Endothelial cell of umbilical vein (primary cell): ENCODE data around the gene CDH22. TPM values are rescaled to one million over a fixed set of nuclear protein-coding genes. Genes with fewer than 3 reads are reported as not detected.

ENCODE experiments used
- BruUV-seq: library from RNA; stranded (reverse); fragments of 400-500 nt; replicated peaks from 2 replicates; lab custom pipeline; 2021; lab: Mats Ljungman, UMichigan
- CTCF ChIA-PET: fragments of 300-600, 350-600 bp; sonication (Branson Sonifier 250); formaldehyde crosslinking; loops from one replicate; lab custom pipeline; 2021; ENCODE audit warnings: antibody characterized with exemption, inconsistent platforms; lab: Charles Lee
- POLR2A ChIA-PET: fragments of 300-600, 350-600 bp; sonication (Branson Sonifier 250); formaldehyde crosslinking; loops from one replicate; lab custom pipeline; 2021; ENCODE audit warnings: antibody characterized with exemption, inconsistent platforms; lab: Charles Lee
- DNase-seq: peaks from one replicate; pipeline ENCODE4 v3.0.0-alpha.2; 2011; ENCODE audit warnings: low read depth, low spot score
- FAIRE-seq: peaks from 2 replicates; lab custom pipeline; 2011; peaks lifted over from hg19 to GRCh38; lab: Jason Lieb, UNC
- H2AFZ ChIP-seq: 2 replicates; pipeline ENCODE4 v1.6.0; 2012; ENCODE audit warnings: low read depth, low read length, control low read depth, inconsistent platforms
- H3K27ac ChIP-seq: 2 replicates; pipeline ENCODE4 v1.5.1; 2011; ENCODE audit warnings: low read depth, mild to moderate bottlenecking, control low read depth, low read length, moderate library complexity; ENCODE audit not compliant: insufficient read depth
- H3K27me3 ChIP-seq, 2 experiments: 2 replicates each; pipeline versions ENCODE4 v1.6.0 to v1.6.1; 2011; ENCODE audit warnings: low read length in 2 of 2, mixed read lengths in 1 of 2; ENCODE audit not compliant: control insufficient read depth in 2 of 2, insufficient read depth in 2 of 2
- H3K36me3 ChIP-seq, 2 experiments: 2 replicates in 1 of 2; 3 replicates in 1 of 2; pipeline ENCODE4 v1.5.1; 2011; ENCODE audit warnings: low read length in 2 of 2, mild to moderate bottlenecking in 1 of 2, moderate library complexity in 1 of 2; ENCODE audit not compliant: control insufficient read depth in 2 of 2, insufficient read depth in 2 of 2; ENCODE audit errors: extremely low read depth in 1 of 2
- H3K4me1 ChIP-seq: 3 replicates; pipeline ENCODE4 v1.5.1; 2011; ENCODE audit warnings: mild to moderate bottlenecking, low read length; ENCODE audit not compliant: control insufficient read depth, insufficient read depth; ENCODE audit errors: extremely low read depth
- H3K4me2 ChIP-seq: 2 replicates; pipeline ENCODE4 v1.6.1; 2011; ENCODE audit warnings: low read length, control low read depth, mixed read lengths; ENCODE audit not compliant: insufficient read depth
- H3K4me3 ChIP-seq, 3 experiments: fragments of 200-600 bp in 1 of 3; sonication (generic), shearing (Covaris generic) in 1 of 3; replicated peaks in 1 of 3; 2 replicates each; pipeline ENCODE4 v1.5.1; 2011 to 2016; ENCODE audit warnings: control low read depth in 3 of 3, low read length in 3 of 3, mild to moderate bottlenecking in 2 of 3, inconsistent platforms in 1 of 3, low read depth in 1 of 3, moderate library complexity in 1 of 3; ENCODE audit not compliant: insufficient read depth in 1 of 3
- H3K79me2 ChIP-seq: 2 replicates; pipeline ENCODE4 v1.6.0; 2012; ENCODE audit warnings: low read length, inconsistent platforms; ENCODE audit not compliant: control insufficient read depth, insufficient read depth
- H3K9ac ChIP-seq: replicated peaks from 2 replicates; pipeline ENCODE3; 2011; ENCODE audit warnings: low read length, control low read depth; ENCODE audit not compliant: insufficient read depth; ENCODE audit errors: extremely low read depth
- H3K9me1 ChIP-seq: replicated peaks from 3 replicates; pipeline ENCODE4 v1.6.0; 2011; ENCODE audit warnings: mild to moderate bottlenecking, low read length; ENCODE audit not compliant: control insufficient read depth, insufficient read depth; ENCODE audit errors: extremely low read depth
- H3K9me3 ChIP-seq: replicated peaks from 2 replicates; pipeline ENCODE4 v1.5.1; 2012; ENCODE audit warnings: low read length, inconsistent platforms; ENCODE audit not compliant: control insufficient read depth, insufficient read depth
- H4K20me1 ChIP-seq: replicated peaks from 2 replicates; pipeline ENCODE3; 2011; ENCODE audit warnings: mild to moderate bottlenecking, low read length; ENCODE audit not compliant: control insufficient read depth, insufficient read depth; ENCODE audit errors: extremely low read depth
- EZH2 ChIP-seq: IDR thresholded peaks from 2 replicates; pipeline ENCODE4 v1.6.1; 2012; ENCODE audit warnings: borderline replicate concordance, low read depth, mild to moderate bottlenecking, moderate library complexity, low read length, inconsistent platforms; ENCODE audit not compliant: severe bottlenecking
- FOS ChIP-seq: IDR thresholded peaks from 2 replicates; pipeline ENCODE4 v1.6.1; 2011; ENCODE audit warnings: mild to moderate bottlenecking, low read length, moderate library complexity, borderline replicate concordance; ENCODE audit not compliant: insufficient read depth
- GATA2 ChIP-seq: IDR thresholded peaks from 2 replicates; pipeline ENCODE4 v1.7.0; 2011; ENCODE audit warnings: low read depth, mild to moderate bottlenecking, moderate library complexity, mixed read lengths, low read length; ENCODE audit not compliant: insufficient read length, insufficient read depth
- MYC ChIP-seq: IDR thresholded peaks from one replicate; pipeline ENCODE4 v1.6.1; 2011; ENCODE audit warnings: mild to moderate bottlenecking, low read depth, low read length
- POLR2A ChIP-seq: IDR thresholded peaks from 2 replicates; pipeline ENCODE4 v1.6.1; 2012; ENCODE audit warnings: low read depth, mild to moderate bottlenecking, control low read depth, low read length
- POLR2AphosphoS5 ChIP-seq: IDR thresholded peaks from 2 replicates; pipeline ENCODE4 v1.6.1; 2012; ENCODE audit warnings: low read depth, mild to moderate bottlenecking, control low read depth, low read length, moderate library complexity; ENCODE audit not compliant: insufficient read depth
- dilution Hi-C: fragments of 300-500 bp; cut with MboI; formaldehyde crosslinking; loops from one replicate; pipeline ENCODE4 v1.15.0; 2019; ENCODE audit warnings: low sequenced_read_pairs; ENCODE audit not compliant: extremely low pct_ligation_motif_present
- intact Hi-C: fragments of 100-400 bp; cut with micrococcal nuclease; formaldehyde crosslinking; loops from one replicate; pipeline ENCODE4 v1.10.0; 2022
- polyA plus RNA-seq, 4 experiments: library from polyadenylated mRNA; depleted of rRNA in 3 of 4; stranded (reverse) in 3 of 4; unstranded in 1 of 4; fragments of >200 nt; gene quantifications; 2 replicates each; pipeline versions ENCODE4 v1.2.1 to v1.2.3, GENCODE V29; 2011 to 2012; ENCODE audit warnings: missing spikeins in 1 of 4
- total RNA-seq: library from RNA; stranded (reverse); gene quantifications from 2 replicates; pipeline ENCODE4 v1.2.3, GENCODE V29; 2021
- TF ChIP-seq, protein P1 (sequence below), 2 donors: IDR thresholded peaks; 1 replicate in 1 of 2; 2 replicates in 1 of 2; pipeline ENCODE4 v1.5.1; 2011; ENCODE audit warnings: low read length in 2 of 2, mild to moderate bottlenecking in 2 of 2, moderate library complexity in 2 of 2, control low read depth in 1 of 2, inconsistent platforms in 1 of 2, low read depth in 1 of 2; ENCODE audit not compliant: insufficient read depth in 1 of 2; ENCODE audit errors: extremely low read depth in 1 of 2
- TF ChIP-seq, protein P2 (sequence below): IDR thresholded peaks from 2 replicates; pipeline ENCODE4 v1.6.1; 2011; ENCODE audit not compliant: insufficient read depth, insufficient read length

Gene CDH22
- total and polyA plus RNA-seq, 2 donors (not counting 3 experiments of a cell fraction or from before 2014, with no cell fraction given): not detected

DNA sequence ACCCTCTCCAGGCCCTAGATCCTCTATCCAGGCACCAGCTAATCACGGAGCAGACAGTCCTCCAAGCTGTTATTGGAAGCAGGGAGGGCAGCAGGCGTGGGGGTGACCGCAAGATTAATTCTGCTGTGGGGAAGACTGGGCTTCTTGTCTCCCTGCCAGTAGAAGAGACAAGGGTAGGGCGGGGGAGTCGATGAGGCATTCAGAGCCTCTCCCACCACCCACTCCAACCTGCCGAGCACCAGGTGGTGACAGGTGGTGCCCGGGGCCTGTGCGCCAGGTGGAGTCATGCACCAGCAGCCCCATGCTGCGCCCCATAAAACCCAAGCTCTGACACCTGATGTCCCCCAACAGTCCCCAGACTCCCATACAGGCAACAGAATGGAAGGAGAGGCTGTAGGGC lies 89.6 kb downstream of the CDH22 start:
- H3K9me3 ChIP-seq: no peaks in the 10 kb centered on the region
- no peaks in the 10 kb centered on the region for H3K9me1 ChIP-seq
- DNase-seq (no peak), FAIRE-seq (no peak)
- no peaks in the 10 kb centered on the region for H3K79me2 ChIP-seq
- H2AFZ ChIP-seq: no peak overlapping the region
- H4K20me1 ChIP-seq: no peaks in the 10 kb centered on the region
- H3K27ac ChIP-seq: no peak overlapping the region
- dilution Hi-C loops (no loop called here), intact Hi-C loops (no loop called here)
- H3K4me2 ChIP-seq: no peak overlapping the region
- H3K4me3 ChIP-seq: no peak overlapping the region
- TF ChIP-seq, protein P1, sequence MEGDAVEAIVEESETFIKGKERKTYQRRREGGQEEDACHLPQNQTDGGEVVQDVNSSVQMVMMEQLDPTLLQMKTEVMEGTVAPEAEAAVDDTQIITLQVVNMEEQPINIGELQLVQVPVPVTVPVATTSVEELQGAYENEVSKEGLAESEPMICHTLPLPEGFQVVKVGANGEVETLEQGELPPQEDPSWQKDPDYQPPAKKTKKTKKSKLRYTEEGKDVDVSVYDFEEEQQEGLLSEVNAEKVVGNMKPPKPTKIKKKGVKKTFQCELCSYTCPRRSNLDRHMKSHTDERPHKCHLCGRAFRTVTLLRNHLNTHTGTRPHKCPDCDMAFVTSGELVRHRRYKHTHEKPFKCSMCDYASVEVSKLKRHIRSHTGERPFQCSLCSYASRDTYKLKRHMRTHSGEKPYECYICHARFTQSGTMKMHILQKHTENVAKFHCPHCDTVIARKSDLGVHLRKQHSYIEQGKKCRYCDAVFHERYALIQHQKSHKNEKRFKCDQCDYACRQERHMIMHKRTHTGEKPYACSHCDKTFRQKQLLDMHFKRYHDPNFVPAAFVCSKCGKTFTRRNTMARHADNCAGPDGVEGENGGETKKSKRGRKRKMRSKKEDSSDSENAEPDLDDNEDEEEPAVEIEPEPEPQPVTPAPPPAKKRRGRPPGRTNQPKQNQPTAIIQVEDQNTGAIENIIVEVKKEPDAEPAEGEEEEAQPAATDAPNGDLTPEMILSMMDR (IDR thresholded peaks at IDR 0.05; ENCODE audit: extremely low read depth in 1 of 2, insufficient read depth in 1 of 2, low read depth in 1 of 2, low read length in 2 of 2): no peak
- no peak for TF ChIP-seq MYC
- TF ChIP-seq EZH2: no peak
- no peak for TF ChIP-seq FOS
- no peak for TF ChIP-seq POLR2A
- TF ChIP-seq GATA2: no peak
- TF ChIP-seq, protein P2, sequence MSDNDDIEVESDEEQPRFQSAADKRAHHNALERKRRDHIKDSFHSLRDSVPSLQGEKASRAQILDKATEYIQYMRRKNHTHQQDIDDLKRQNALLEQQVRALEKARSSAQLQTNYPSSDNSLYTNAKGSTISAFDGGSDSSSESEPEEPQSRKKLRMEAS: no peak
- TF ChIP-seq POLR2AphosphoS5: no peak
- peaks cover 9% of the 10 kb centered on the region for H3K4me1 ChIP-seq
- CTCF ChIA-PET: no interaction called here
- BruUV-seq: no TSS peak
- H3K27me3 ChIP-seq: no peaks in the 10 kb centered on the region
- no peaks in the 10 kb centered on the region for H3K36me3 ChIP-seq
- POLR2A ChIA-PET: no interaction called here
- no peak overlapping the region for H3K9ac ChIP-seq
